HepG2 (cell line): ENCODE results near the gene CTRL. TPM values are rescaled to one million over a fixed set of nuclear protein-coding genes. Genes with fewer than 3 reads are reported as not detected.

ENCODE experiments used
- CBX2 ChIP-seq, 2 experiments: fragments of 200-600 bp in 1 of 2; sonication (generic); formaldehyde crosslinking in 1 of 2; IDR thresholded peaks; 2 replicates each; pipeline versions ENCODE4 v1.7.0 to v1.8.1; 2018 to 2022; ENCODE audit warnings: low read depth in 2 of 2, low read length in 1 of 2, mild to moderate bottlenecking in 1 of 2, missing genetic modification reagents in 1 of 2
- CCAR2 ChIP-seq: fragments of 200-400 bp; formaldehyde crosslinking; optimal IDR thresholded peaks from 2 replicates; pipeline ENCODE3; 2018; ENCODE audit warnings: low read depth, mild to moderate bottlenecking, low read length, moderate library complexity
- CCDC6 ChIP-seq: sonication (generic); formaldehyde crosslinking; IDR thresholded peaks from 2 replicates; pipeline ENCODE4 v1.8.1; 2022; ENCODE audit warnings: mild to moderate bottlenecking, missing genetic modification reagents, moderate library complexity
- FOXK2 ChIP-seq: fragments of 450-650 bp; IDR thresholded peaks from 2 replicates; pipeline ENCODE4 v1.6.1; 2016
- MAF1 ChIP-seq: sonication (generic); formaldehyde crosslinking; IDR thresholded peaks from 2 replicates; pipeline ENCODE4 v1.5.0; 2020; ENCODE audit warnings: missing genetic modification reagents, borderline replicate concordance
- NRL ChIP-seq: sonication (generic); formaldehyde crosslinking; IDR thresholded peaks from 2 replicates; pipeline ENCODE4 v1.5.0; 2020; ENCODE audit warnings: missing genetic modification reagents, mild to moderate bottlenecking, moderate library complexity, borderline replicate concordance
- TEAD2 ChIP-seq: sonication (generic); formaldehyde crosslinking; IDR thresholded peaks from 2 replicates; pipeline ENCODE4 v1.9.0; 2021; ENCODE audit warnings: missing genetic modification reagents
- ZNF101 ChIP-seq: sonication (generic); formaldehyde crosslinking; IDR thresholded peaks from 2 replicates; pipeline ENCODE4 v1.4.0; 2020; ENCODE audit warnings: mild to moderate bottlenecking, low read depth, missing genetic modification reagents, borderline replicate concordance
- ZNF232 ChIP-seq: sonication (generic); formaldehyde crosslinking; IDR thresholded peaks from 2 replicates; pipeline ENCODE4 v1.4.0; 2020; ENCODE audit warnings: missing genetic modification reagents, borderline replicate concordance
- ZNF318 ChIP-seq: sonication (generic); formaldehyde crosslinking; IDR thresholded peaks from 2 replicates; pipeline ENCODE4 v1.4.0; 2020; ENCODE audit warnings: mild to moderate bottlenecking, missing genetic modification reagents
- ZNF558 ChIP-seq: sonication (generic); formaldehyde crosslinking; IDR thresholded peaks from 2 replicates; pipeline ENCODE4 v1.9.0; 2022; ENCODE audit warnings: mild to moderate bottlenecking, missing genetic modification reagents, borderline replicate concordance
- ZNF589 ChIP-seq: sonication (generic); formaldehyde crosslinking; conservative IDR thresholded peaks from 2 replicates; pipeline ENCODE4 v1.8.0; 2022; ENCODE audit warnings: mild to moderate bottlenecking, moderate library complexity, missing genetic modification reagents
- ZNF644 ChIP-seq: IDR thresholded peaks from 2 replicates; pipeline ENCODE4 v1.6.1; 2016; ENCODE audit warnings: low read depth
- ZSCAN12 ChIP-seq: sonication (generic); formaldehyde crosslinking; IDR thresholded peaks from 2 replicates; pipeline ENCODE4 v1.9.0; 2021; ENCODE audit warnings: mild to moderate bottlenecking, missing genetic modification reagents
- ZSCAN20 ChIP-seq: sonication (generic); formaldehyde crosslinking; IDR thresholded peaks from 2 replicates; pipeline ENCODE4 v1.4.0; 2020; ENCODE audit warnings: missing genetic modification reagents, mild to moderate bottlenecking, borderline replicate concordance
- polyA plus RNA-seq, 8 experiments: library from polyadenylated mRNA; depleted of rRNA in 3 of 8; stranded (reverse) in 7 of 8; unstranded in 1 of 8; fragments of >200 nt; fragmentation: Illumina TruSeq in 4 of 8; extraction: Trizol in 4 of 8; gene quantifications; 2 replicates each; pipeline versions ENCODE4 v1.2.1 to v1.2.3, GENCODE V29; 2011 to 2016; ENCODE audit warnings: low read depth in 4 of 8, missing spikeins in 1 of 8, mixed read lengths in 1 of 8; ENCODE audit not compliant: insufficient read depth in 1 of 8
- total RNA-seq, 5 experiments: library from RNA; depleted of rRNA; stranded (reverse); fragments of >200 nt; fragmentation: Illumina TruSeq; extraction: Trizol; gene quantifications; 2 replicates each; pipeline ENCODE4 v1.2.3, GENCODE V29; 2016; ENCODE audit warnings: low read depth in 1 of 5
- TF ChIP-seq, protein P1 (sequence below): sonication (generic); formaldehyde crosslinking; IDR thresholded peaks from 2 replicates; pipeline ENCODE4 v1.5.1; 2020; ENCODE audit warnings: mild to moderate bottlenecking, missing genetic modification reagents, borderline replicate concordance

Gene CTRL
- total and polyA plus RNA-seq, 2 of the 13 experiments (the other 11 are each of a cell fraction or from before 2014, with no cell fraction given) = 1.9 to 2.7 TPM

- no peak for TF ChIP-seq ZNF318 (CRISPR knock-in tag)
- peak; percentile 34; the same call in 1 of the 2 replicates for TF ChIP-seq ZNF589 (CRISPR knock-in tag)
- no peak for TF ChIP-seq ZNF644 (CRISPR knock-in tag)
- 0 out of 2 replicates have a peak, but pooled peaks have one; percentile 19 for TF ChIP-seq ZSCAN12 (CRISPR knock-in tag)
- TF ChIP-seq MAF1 (CRISPR knock-in tag) = no peak
- TF ChIP-seq ZNF232 (CRISPR knock-in tag) = no peak
- TF ChIP-seq, protein P1, sequence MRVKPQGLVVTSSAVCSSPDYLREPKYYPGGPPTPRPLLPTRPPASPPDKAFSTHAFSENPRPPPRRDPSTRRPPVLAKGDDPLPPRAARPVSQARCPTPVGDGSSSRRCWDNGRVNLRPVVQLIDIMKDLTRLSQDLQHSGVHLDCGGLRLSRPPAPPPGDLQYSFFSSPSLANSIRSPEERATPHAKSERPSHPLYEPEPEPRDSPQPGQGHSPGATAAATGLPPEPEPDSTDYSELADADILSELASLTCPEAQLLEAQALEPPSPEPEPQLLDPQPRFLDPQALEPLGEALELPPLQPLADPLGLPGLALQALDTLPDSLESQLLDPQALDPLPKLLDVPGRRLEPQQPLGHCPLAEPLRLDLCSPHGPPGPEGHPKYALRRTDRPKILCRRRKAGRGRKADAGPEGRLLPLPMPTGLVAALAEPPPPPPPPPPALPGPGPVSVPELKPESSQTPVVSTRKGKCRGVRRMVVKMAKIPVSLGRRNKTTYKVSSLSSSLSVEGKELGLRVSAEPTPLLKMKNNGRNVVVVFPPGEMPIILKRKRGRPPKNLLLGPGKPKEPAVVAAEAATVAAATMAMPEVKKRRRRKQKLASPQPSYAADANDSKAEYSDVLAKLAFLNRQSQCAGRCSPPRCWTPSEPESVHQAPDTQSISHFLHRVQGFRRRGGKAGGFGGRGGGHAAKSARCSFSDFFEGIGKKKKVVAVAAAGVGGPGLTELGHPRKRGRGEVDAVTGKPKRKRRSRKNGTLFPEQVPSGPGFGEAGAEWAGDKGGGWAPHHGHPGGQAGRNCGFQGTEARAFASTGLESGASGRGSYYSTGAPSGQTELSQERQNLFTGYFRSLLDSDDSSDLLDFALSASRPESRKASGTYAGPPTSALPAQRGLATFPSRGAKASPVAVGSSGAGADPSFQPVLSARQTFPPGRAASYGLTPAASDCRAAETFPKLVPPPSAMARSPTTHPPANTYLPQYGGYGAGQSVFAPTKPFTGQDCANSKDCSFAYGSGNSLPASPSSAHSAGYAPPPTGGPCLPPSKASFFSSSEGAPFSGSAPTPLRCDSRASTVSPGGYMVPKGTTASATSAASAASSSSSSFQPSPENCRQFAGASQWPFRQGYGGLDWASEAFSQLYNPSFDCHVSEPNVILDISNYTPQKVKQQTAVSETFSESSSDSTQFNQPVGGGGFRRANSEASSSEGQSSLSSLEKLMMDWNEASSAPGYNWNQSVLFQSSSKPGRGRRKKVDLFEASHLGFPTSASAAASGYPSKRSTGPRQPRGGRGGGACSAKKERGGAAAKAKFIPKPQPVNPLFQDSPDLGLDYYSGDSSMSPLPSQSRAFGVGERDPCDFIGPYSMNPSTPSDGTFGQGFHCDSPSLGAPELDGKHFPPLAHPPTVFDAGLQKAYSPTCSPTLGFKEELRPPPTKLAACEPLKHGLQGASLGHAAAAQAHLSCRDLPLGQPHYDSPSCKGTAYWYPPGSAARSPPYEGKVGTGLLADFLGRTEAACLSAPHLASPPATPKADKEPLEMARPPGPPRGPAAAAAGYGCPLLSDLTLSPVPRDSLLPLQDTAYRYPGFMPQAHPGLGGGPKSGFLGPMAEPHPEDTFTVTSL (CRISPR knock-in tag) = no peak
- TF ChIP-seq ZNF101 (CRISPR knock-in tag) = no peak
- TF ChIP-seq FOXK2 = no peak
- TF ChIP-seq TEAD2 (CRISPR knock-in tag) = no peak
- no peak for TF ChIP-seq CBX2 (IDR thresholded peaks at IDR 0.05; ENCODE audit: low read depth, low read length)
- no peak for TF ChIP-seq CBX2 (CRISPR knock-in tag; IDR thresholded peaks at IDR 0.05; ENCODE audit: low read depth)
- no peak for TF ChIP-seq ZNF558 (CRISPR knock-in tag)
- peak; percentile 31; the same call in 1 of the 2 replicates for TF ChIP-seq ZSCAN20 (CRISPR knock-in tag)
- no peak for TF ChIP-seq CCDC6 (CRISPR knock-in tag)
- no peak; the same call in 1 of the 2 replicates for TF ChIP-seq NRL (CRISPR knock-in tag)
- TF ChIP-seq CCAR2 = no peak
Observed at GRCh38 chr16:67967958-67968399, 36.3 kb upstream of the CTRL start (continued).
